Keratinocyte (primary cell): ENCODE measurements around the gene EYS.

Experiments
- CTCF ChIP-seq, 3 experiments: IDR thresholded peaks in 1 of 3; conservative IDR thresholded peaks in 1 of 3; optimal IDR thresholded peaks in 1 of 3; 2 replicates in 2 of 3; 3 replicates in 1 of 3; pipeline versions ENCODE3 to v1.5.1; 2011; ENCODE audit warnings: low read length in 3 of 3, mild to moderate bottlenecking in 3 of 3, moderate library complexity in 2 of 3, control low read depth in 1 of 3, inconsistent platforms in 1 of 3; ENCODE audit not compliant: insufficient read depth in 2 of 3; ENCODE audit errors: extremely low read depth in 1 of 3
- EZH2 ChIP-seq: IDR thresholded peaks from one replicate; pipeline ENCODE4 v1.6.1; 2012; ENCODE audit warnings: inconsistent platforms, mild to moderate bottlenecking, low read length, moderate library complexity

GRCh38 chr6:63793465-63794137 lies 1913.4 kb downstream of the EYS start:
- no peak for TF ChIP-seq EZH2
- TF ChIP-seq CTCF (optimal IDR thresholded peaks at IDR 0.05 in 1 of 3, IDR thresholded peaks at IDR 0.05 in 1 of 3, conservative IDR thresholded peaks at IDR 0.05 in 1 of 3; ENCODE audit: extremely low read depth in 1 of 3, insufficient read depth in 2 of 3, low read length in 3 of 3) = no peak
